ENCODE results near the gene CSRNP3. TPM values are rescaled to one million over a fixed set of nuclear protein-coding genes. Genes with fewer than 3 reads are reported as not detected.

Gene CSRNP3
- total RNA-seq, 1 experiment from 2014 or later = not detected

DNA sequence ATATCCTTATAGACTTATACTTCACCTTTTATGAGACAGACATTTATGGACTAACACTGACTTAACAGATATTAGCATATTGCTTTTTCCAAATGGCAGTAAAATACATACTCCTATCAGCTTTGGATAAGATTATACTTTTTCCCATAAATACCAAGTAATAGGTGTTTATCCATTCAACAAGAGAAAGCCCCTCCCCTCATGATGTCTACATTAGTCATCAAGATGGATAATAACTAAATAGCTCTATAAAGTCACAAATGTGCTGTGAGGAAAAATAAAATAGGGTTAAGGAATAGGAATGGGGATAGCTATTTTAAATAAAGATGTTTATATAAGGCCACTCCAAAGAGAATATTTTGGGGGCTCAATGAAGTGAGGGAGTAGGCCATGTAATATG, 39.4 kb downstream of the CSRNP3 start:
- no peaks in the 10 kb centered on the region for H3K4me1 ChIP-seq (ENCODE audit: control insufficient read depth, insufficient read depth, low read length)
- no peaks in the 10 kb centered on the region for H3K9me3 ChIP-seq (ENCODE audit: control insufficient read depth, insufficient read depth, low read depth, low read length)
- TF ChIP-seq SIN3A (IDR thresholded peaks at IDR 0.05; ENCODE audit: borderline replicate concordance, insufficient read depth, low read depth, low read length) (no peak), TCF7L2 (IDR thresholded peaks at IDR 0.05; ENCODE audit: low read depth, low read length) (no peak)
- H3K27ac ChIP-seq (ENCODE audit: low read length) = no peak overlapping the region
- ChIA-PET POLR2A (no interaction called here), CTCF (no interaction called here)
- H3K36me3 ChIP-seq (ENCODE audit: control insufficient read depth, insufficient read depth, low read length) = no peaks in the 10 kb centered on the region
- ATAC-seq = no peak
- intact Hi-C loops (cut with micrococcal nuclease; ENCODE audit: unreplicated experiment) = no loop called here
- BruUV-seq (replicated peaks) = no TSS peak
- no peaks in the 10 kb centered on the region for H3K27me3 ChIP-seq (ENCODE audit: control insufficient read depth, insufficient read depth, low read length)
- no peak overlapping the region for H3K4me3 ChIP-seq (ENCODE audit: low read depth in 2 of 2, low read length in 2 of 2)
- no peak for DNase-seq (ENCODE audit: low read depth, low spot score)
- in situ Hi-C loops (cut with HindIII; ENCODE audit: low pct_unique_long_range_greater_than_20kb, low sequenced_read_pairs) = no loop called here

DNA sequence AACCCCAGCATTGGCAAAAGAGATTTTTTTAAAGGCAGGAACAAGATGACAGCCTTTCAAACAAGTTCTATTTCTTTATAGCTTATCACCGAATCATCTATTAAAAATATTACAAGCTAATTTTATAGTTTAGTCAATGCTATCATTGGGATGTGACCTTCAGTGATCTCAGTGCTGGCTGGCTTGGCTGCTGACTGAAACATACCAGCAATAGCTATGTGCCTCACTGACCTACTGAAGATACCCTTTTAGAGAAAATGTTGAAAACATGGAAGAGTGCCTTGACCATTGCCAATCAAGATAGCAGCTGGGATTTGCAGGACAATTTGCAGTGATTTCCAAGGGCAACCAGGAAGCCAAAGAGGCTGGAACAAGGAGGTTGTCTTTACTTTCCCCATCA, 44.0 kb downstream of the CSRNP3 start:
- H3K27ac ChIP-seq (ENCODE audit: low read length) = no peak overlapping the region
- DNase-seq (ENCODE audit: low read depth, low spot score) (no peak), ATAC-seq (no peak)
- no peaks in the 10 kb centered on the region for H3K4me1 ChIP-seq (ENCODE audit: control insufficient read depth, insufficient read depth, low read length)
- no peak overlapping the region for H3K4me3 ChIP-seq (ENCODE audit: low read depth in 2 of 2, low read length in 2 of 2)
- no peaks in the 10 kb centered on the region for H3K27me3 ChIP-seq (ENCODE audit: control insufficient read depth, insufficient read depth, low read length)
- in situ Hi-C loops (cut with HindIII; ENCODE audit: low pct_unique_long_range_greater_than_20kb, low sequenced_read_pairs) (no loop called here), intact Hi-C loops (cut with micrococcal nuclease; ENCODE audit: unreplicated experiment) (no loop called here)
- no TSS peak for BruUV-seq (replicated peaks)
- POLR2A ChIA-PET = no interaction called here
- CTCF ChIA-PET = interaction anchor here (0.7 kb wide), 1 partner anchor 544 kb away, joined by 3 read pairs; no protein-coding TSS in a partner anchor
- no peaks in the 10 kb centered on the region for H3K9me3 ChIP-seq (ENCODE audit: control insufficient read depth, insufficient read depth, low read depth, low read length)
- TF ChIP-seq, protein P1, sequence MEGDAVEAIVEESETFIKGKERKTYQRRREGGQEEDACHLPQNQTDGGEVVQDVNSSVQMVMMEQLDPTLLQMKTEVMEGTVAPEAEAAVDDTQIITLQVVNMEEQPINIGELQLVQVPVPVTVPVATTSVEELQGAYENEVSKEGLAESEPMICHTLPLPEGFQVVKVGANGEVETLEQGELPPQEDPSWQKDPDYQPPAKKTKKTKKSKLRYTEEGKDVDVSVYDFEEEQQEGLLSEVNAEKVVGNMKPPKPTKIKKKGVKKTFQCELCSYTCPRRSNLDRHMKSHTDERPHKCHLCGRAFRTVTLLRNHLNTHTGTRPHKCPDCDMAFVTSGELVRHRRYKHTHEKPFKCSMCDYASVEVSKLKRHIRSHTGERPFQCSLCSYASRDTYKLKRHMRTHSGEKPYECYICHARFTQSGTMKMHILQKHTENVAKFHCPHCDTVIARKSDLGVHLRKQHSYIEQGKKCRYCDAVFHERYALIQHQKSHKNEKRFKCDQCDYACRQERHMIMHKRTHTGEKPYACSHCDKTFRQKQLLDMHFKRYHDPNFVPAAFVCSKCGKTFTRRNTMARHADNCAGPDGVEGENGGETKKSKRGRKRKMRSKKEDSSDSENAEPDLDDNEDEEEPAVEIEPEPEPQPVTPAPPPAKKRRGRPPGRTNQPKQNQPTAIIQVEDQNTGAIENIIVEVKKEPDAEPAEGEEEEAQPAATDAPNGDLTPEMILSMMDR (IDR thresholded peaks at IDR 0.05) = no peak
- TF ChIP-seq SIN3A (IDR thresholded peaks at IDR 0.05; ENCODE audit: borderline replicate concordance, insufficient read depth, low read depth, low read length) (no peak), TCF7L2 (IDR thresholded peaks at IDR 0.05; ENCODE audit: low read depth, low read length) (no peak), POLR2AphosphoS5 (IDR thresholded peaks at IDR 0.05; ENCODE audit: low read depth, low read length) (no peak)
- TF ChIP-seq, protein P2, sequence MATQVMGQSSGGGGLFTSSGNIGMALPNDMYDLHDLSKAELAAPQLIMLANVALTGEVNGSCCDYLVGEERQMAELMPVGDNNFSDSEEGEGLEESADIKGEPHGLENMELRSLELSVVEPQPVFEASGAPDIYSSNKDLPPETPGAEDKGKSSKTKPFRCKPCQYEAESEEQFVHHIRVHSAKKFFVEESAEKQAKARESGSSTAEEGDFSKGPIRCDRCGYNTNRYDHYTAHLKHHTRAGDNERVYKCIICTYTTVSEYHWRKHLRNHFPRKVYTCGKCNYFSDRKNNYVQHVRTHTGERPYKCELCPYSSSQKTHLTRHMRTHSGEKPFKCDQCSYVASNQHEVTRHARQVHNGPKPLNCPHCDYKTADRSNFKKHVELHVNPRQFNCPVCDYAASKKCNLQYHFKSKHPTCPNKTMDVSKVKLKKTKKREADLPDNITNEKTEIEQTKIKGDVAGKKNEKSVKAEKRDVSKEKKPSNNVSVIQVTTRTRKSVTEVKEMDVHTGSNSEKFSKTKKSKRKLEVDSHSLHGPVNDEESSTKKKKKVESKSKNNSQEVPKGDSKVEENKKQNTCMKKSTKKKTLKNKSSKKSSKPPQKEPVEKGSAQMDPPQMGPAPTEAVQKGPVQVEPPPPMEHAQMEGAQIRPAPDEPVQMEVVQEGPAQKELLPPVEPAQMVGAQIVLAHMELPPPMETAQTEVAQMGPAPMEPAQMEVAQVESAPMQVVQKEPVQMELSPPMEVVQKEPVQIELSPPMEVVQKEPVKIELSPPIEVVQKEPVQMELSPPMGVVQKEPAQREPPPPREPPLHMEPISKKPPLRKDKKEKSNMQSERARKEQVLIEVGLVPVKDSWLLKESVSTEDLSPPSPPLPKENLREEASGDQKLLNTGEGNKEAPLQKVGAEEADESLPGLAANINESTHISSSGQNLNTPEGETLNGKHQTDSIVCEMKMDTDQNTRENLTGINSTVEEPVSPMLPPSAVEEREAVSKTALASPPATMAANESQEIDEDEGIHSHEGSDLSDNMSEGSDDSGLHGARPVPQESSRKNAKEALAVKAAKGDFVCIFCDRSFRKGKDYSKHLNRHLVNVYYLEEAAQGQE (IDR thresholded peaks at IDR 0.05; ENCODE audit: insufficient read depth in 1 of 2, low read depth in 2 of 2, low read length in 1 of 2) = no peak
- no peaks in the 10 kb centered on the region for H3K36me3 ChIP-seq (ENCODE audit: control insufficient read depth, insufficient read depth, low read length)

DNA sequence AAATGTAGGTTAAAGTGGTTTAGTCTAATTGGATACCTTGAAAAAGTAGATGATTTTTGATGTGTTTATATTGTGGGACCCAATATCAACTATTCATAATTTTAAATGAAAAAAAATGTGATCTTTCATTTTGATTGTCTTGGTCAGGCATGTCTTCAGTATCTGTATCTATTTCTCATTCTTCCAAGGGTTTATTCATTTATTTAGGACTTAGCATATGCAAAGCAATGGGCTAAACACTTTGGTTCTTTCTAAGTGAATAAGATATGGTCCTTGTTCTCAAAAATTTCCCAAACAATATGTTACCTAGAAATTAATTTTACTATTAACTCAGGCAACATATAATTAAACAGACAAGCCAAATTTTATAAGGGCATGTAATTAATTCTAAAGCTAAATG, 49.1 kb downstream of the CSRNP3 start:
- Histone ChIP-seq H3K9me3 (ENCODE audit: control insufficient read depth, insufficient read depth, low read depth, low read length) (no peaks in the 10 kb centered on the region), H3K36me3 (ENCODE audit: control insufficient read depth, insufficient read depth, low read length) (no peaks in the 10 kb centered on the region), H3K4me1 (ENCODE audit: control insufficient read depth, insufficient read depth, low read length) (no peaks in the 10 kb centered on the region), H3K27me3 (ENCODE audit: control insufficient read depth, insufficient read depth, low read length) (no peaks in the 10 kb centered on the region), H3K27ac (ENCODE audit: low read length) (no peak overlapping the region), H3K4me3 (ENCODE audit: low read depth in 2 of 2, low read length in 2 of 2) (no peak overlapping the region)
- in situ Hi-C loops (cut with HindIII; ENCODE audit: low pct_unique_long_range_greater_than_20kb, low sequenced_read_pairs) = no loop called here
- DNase-seq (ENCODE audit: low read depth, low spot score) = no peak
- TF ChIP-seq SIN3A (IDR thresholded peaks at IDR 0.05; ENCODE audit: borderline replicate concordance, insufficient read depth, low read depth, low read length) = no peak
- TF ChIP-seq, protein P2 (IDR thresholded peaks at IDR 0.05; ENCODE audit: insufficient read depth in 1 of 2, low read depth in 2 of 2, low read length in 1 of 2) = no peak
- TF ChIP-seq, protein P1 (IDR thresholded peaks at IDR 0.05) = no peak
- no peak for TF ChIP-seq TCF7L2 (IDR thresholded peaks at IDR 0.05; ENCODE audit: low read depth, low read length)
- TF ChIP-seq POLR2AphosphoS5 (IDR thresholded peaks at IDR 0.05; ENCODE audit: low read depth, low read length) = no peak
- BruUV-seq (replicated peaks) = no TSS peak
- no peak for ATAC-seq
- intact Hi-C loops (cut with micrococcal nuclease; ENCODE audit: unreplicated experiment) = no loop called here
- ChIA-PET POLR2A (no interaction called here), CTCF (no interaction called here)

Measured in Panc1 (cell line).